ENCODE data around the gene CELA3B. TPM values are rescaled to one million over a fixed set of nuclear protein-coding genes. Genes with fewer than 3 reads are reported as not detected.

CELA3B gene
- total and polyA plus RNA-seq, 2 of the 13 experiments (the other 11 are each of a cell fraction or from before 2014, with no cell fraction given), result 0.34 TPM; not detected in 1

DNA sequence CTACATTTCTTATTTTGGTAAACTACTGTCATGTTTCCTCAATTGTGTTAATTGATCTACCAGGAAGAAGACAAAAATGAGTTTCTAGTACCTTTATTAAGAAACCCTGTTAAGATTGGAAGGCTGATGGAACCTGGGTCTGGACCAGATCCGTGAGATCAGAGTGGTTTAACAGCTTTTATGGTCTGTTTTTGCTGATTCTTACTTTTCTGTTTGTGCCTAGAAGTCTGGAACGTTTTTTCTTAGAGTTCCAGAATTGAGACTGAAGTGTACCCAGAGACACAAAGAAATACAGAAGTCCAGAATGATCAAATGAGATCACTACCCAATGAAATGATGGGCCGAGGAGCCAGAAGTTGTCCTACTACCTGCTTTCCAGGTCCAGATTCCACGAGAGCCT is 53.2 kb downstream of the CELA3B start:
- Histone ChIP-seq H3K4me2 (ENCODE audit: low read depth, low read length) (no peak overlapping the region), H3K36me3 (replicated peaks in 1 of 2; ENCODE audit: control insufficient read depth in 1 of 2, insufficient read depth in 2 of 2, low read length in 2 of 2) (no peaks in the 10 kb centered on the region), H4K20me1 (ENCODE audit: insufficient read depth, low read length) (no peaks in the 10 kb centered on the region), H3K4me1 (ENCODE audit: insufficient read depth, low read length) (peaks cover 21% of the 10 kb centered on the region), H3K27ac (ENCODE audit: extremely low read length, insufficient read depth, low read length) (no peak overlapping the region), H3K4me3 (replicated peaks in 1 of 3; ENCODE audit: insufficient read depth in 1 of 3, low read depth in 2 of 3, low read length in 3 of 3) (no peak overlapping the region), H3K9me3 (ENCODE audit: low read length) (no peaks in the 10 kb centered on the region), H3K9ac (ENCODE audit: insufficient read depth, low read depth, low read length) (no peak overlapping the region), H3K27me3 (ENCODE audit: control insufficient read depth in 1 of 2, insufficient read depth in 2 of 2, low read length in 2 of 2) (no peaks in the 10 kb centered on the region), H3K79me2 (ENCODE audit: insufficient read depth, low read length) (peaks cover 5% of the 10 kb centered on the region), H2AFZ (ENCODE audit: low read length) (no peak overlapping the region)
- ChIA-PET CTCF (ENCODE audit: low intra/inter-chr PET ratio, low total read pairs) (no interaction called here), POLR2A (interaction anchor here (0.7 to 0.9 kb wide), 2 partner anchors 10 to 446 kb away, joined by 3 read pairs; no protein-coding TSS in a partner anchor)
- no peak for FAIRE-seq
- no peak for DNase-seq (ENCODE audit: low spot score)
- WGBS (ENCODE audit: low lambda C conversion rate), result 84% methylated on average over 4 of the region's 4 CpGs
- intact Hi-C loops (cut with micrococcal nuclease; ENCODE audit: unreplicated experiment), result no loop called here
- TF ChIP-seq MTA1 (CRISPR knock-in tag; IDR thresholded peaks at IDR 0.05; ENCODE audit: borderline replicate concordance) (no peak), MAFK (conservative IDR thresholded peaks at IDR 0.05 in 1 of 2, IDR thresholded peaks at IDR 0.05 in 1 of 2; ENCODE audit: low read length in 2 of 2) (peak; percentile 8 to 45; a peak in 2 of 4 replicates)
- ATAC-seq, result no peak
- no TSS peak for BruUV-seq (replicated peaks)
- in situ Hi-C loops (cut with HindIII; ENCODE audit: extremely low pct_ligation_motif_present, low pct_unique_long_range_greater_than_20kb), result no loop called here

DNA sequence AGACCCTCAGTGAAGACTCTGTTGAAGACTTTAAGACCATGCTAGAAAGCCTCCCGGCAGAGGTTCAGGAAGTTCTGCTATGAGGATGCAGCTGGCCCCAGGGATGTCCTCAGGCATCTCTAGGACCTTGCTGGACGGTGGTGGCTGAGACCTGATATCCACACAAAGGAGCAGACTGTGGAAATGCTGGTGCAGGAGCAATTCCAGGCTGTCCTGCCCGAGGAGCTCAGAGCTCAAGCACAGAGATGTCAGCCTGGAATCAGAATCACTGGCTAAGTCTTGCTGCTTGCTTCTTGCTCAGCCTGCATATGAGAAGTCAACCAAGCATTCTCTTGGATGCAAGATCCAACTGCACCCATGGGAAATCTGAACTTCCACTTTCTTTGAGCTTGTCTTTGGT is 53.7 kb downstream of the CELA3B start:
- Histone ChIP-seq H3K4me2 (ENCODE audit: low read depth, low read length) (no peak overlapping the region), H4K20me1 (ENCODE audit: insufficient read depth, low read length) (no peaks in the 10 kb centered on the region), H3K4me1 (ENCODE audit: insufficient read depth, low read length) (peaks cover 21% of the 10 kb centered on the region), H3K27ac (ENCODE audit: extremely low read length, insufficient read depth, low read length) (no peak overlapping the region), H3K4me3 (replicated peaks in 1 of 3; ENCODE audit: insufficient read depth in 1 of 3, low read depth in 2 of 3, low read length in 3 of 3) (no peak overlapping the region), H3K9me3 (ENCODE audit: low read length) (no peaks in the 10 kb centered on the region), H3K36me3 (replicated peaks in 1 of 2; ENCODE audit: control insufficient read depth in 1 of 2, insufficient read depth in 2 of 2, low read length in 2 of 2) (no peaks in the 10 kb centered on the region), H2AFZ (ENCODE audit: low read length) (no peak overlapping the region), H3K27me3 (ENCODE audit: control insufficient read depth in 1 of 2, insufficient read depth in 2 of 2, low read length in 2 of 2) (no peaks in the 10 kb centered on the region), H3K9ac (ENCODE audit: insufficient read depth, low read depth, low read length) (no peak overlapping the region), H3K79me2 (ENCODE audit: insufficient read depth, low read length) (peaks cover 5% of the 10 kb centered on the region)
- ATAC-seq (no peak), FAIRE-seq (no peak), DNase-seq (ENCODE audit: low spot score) (no peak)
- in situ Hi-C loops (cut with HindIII; ENCODE audit: extremely low pct_ligation_motif_present, low pct_unique_long_range_greater_than_20kb), result no loop called here
- TF ChIP-seq ZNF431 (CRISPR knock-in tag; IDR thresholded peaks at IDR 0.05; ENCODE audit: borderline replicate concordance, low read depth) (no peak), ZNF33B (CRISPR knock-in tag; IDR thresholded peaks at IDR 0.05) (no peak), ZNF879 (CRISPR knock-in tag; IDR thresholded peaks at IDR 0.05) (no peak)
- TF ChIP-seq, protein P1, sequence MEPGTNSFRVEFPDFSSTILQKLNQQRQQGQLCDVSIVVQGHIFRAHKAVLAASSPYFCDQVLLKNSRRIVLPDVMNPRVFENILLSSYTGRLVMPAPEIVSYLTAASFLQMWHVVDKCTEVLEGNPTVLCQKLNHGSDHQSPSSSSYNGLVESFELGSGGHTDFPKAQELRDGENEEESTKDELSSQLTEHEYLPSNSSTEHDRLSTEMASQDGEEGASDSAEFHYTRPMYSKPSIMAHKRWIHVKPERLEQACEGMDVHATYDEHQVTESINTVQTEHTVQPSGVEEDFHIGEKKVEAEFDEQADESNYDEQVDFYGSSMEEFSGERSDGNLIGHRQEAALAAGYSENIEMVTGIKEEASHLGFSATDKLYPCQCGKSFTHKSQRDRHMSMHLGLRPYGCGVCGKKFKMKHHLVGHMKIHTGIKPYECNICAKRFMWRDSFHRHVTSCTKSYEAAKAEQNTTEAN (CRISPR knock-in tag; conservative IDR thresholded peaks at IDR 0.05), result no peak
- WGBS (ENCODE audit: low lambda C conversion rate), result 86% methylated on average over 3 of the region's 3 CpGs
- POLR2A ChIA-PET, result interaction anchor here (0.7 to 0.9 kb wide), 2 partner anchors 10 to 447 kb away, joined by 3 read pairs; no protein-coding TSS in a partner anchor
- CTCF ChIA-PET (ENCODE audit: low intra/inter-chr PET ratio, low total read pairs), result no interaction called here
- intact Hi-C loops (cut with micrococcal nuclease; ENCODE audit: unreplicated experiment), result no loop called here
- BruUV-seq (replicated peaks), result no TSS peak

All from HepG2 (cell line).